CD14-positive monocyte (primary cell): Measurements from ENCODE around the gene SMARCE1. TPM values are rescaled to one million over a fixed set of nuclear protein-coding genes. Genes with fewer than 3 reads are reported as not detected.

ENCODE experiments used
- DNase-seq, 3 donors: peaks; one replicate each; pipeline ENCODE4 v3.0.0-alpha.2; 2011 to 2022
- H2AFZ ChIP-seq: 2 replicates; pipeline ENCODE4 v1.6.0; 2012; ENCODE audit warnings: mild to moderate bottlenecking, low read depth, low read length, inconsistent platforms; ENCODE audit not compliant: insufficient read depth, poor library complexity, severe bottlenecking
- H3K27ac ChIP-seq, 2 donors: 1 replicate in 1 of 2; 2 replicates in 1 of 2; pipeline ENCODE4 v1.5.1; 2012 to 2013; ENCODE audit warnings: low read length in 2 of 2, control low read depth in 1 of 2, inconsistent platforms in 1 of 2, low read depth in 1 of 2, mild to moderate bottlenecking in 1 of 2
- H3K27me3 ChIP-seq, 2 donors: one replicate each; pipeline versions ENCODE4 v1.6.0 to v1.6.1; 2011 to 2013; ENCODE audit warnings: low read length in 2 of 2; ENCODE audit not compliant: control insufficient read depth in 2 of 2, insufficient read depth in 2 of 2
- H3K36me3 ChIP-seq, 2 donors: replicated peaks in 1 of 2; 1 replicate in 1 of 2; 2 replicates in 1 of 2; pipeline versions ENCODE4 v1.5.1 to v1.6.1; 2012 to 2013; ENCODE audit warnings: low read length in 2 of 2, control low read depth in 1 of 2, inconsistent platforms in 1 of 2, mild to moderate bottlenecking in 1 of 2; ENCODE audit not compliant: insufficient read depth in 2 of 2, control insufficient read depth in 1 of 2
- H3K4me1 ChIP-seq, 2 donors: 1 replicate in 1 of 2; 2 replicates in 1 of 2; pipeline versions ENCODE4 v1.5.1 to v1.6.1; 2012 to 2013; ENCODE audit warnings: low read length in 2 of 2, control low read depth in 1 of 2, inconsistent platforms in 1 of 2, mild to moderate bottlenecking in 1 of 2, moderate library complexity in 1 of 2; ENCODE audit not compliant: insufficient read depth in 2 of 2, control insufficient read depth in 1 of 2
- H3K4me2 ChIP-seq: replicated peaks from 2 replicates; pipeline ENCODE3; 2012; ENCODE audit warnings: low read length, moderate library complexity, mild to moderate bottlenecking; ENCODE audit not compliant: poor library complexity, severe bottlenecking; ENCODE audit errors: extremely low read depth
- H3K4me3 ChIP-seq, 3 experiments: fragments of 200-600 bp in 1 of 3; sonication (generic) in 1 of 3; replicated peaks in 1 of 3; 1 replicate in 2 of 3; 2 replicates in 1 of 3; pipeline ENCODE4 v1.5.1; 2011 to 2013; ENCODE audit warnings: low read length in 3 of 3, mild to moderate bottlenecking in 3 of 3, control low read depth in 2 of 3, low read depth in 2 of 3, inconsistent platforms in 1 of 3, moderate library complexity in 1 of 3
- H3K79me2 ChIP-seq: 2 replicates; pipeline ENCODE4 v1.6.0; 2012; ENCODE audit warnings: mild to moderate bottlenecking, control low read depth, inconsistent platforms, low read length, moderate library complexity; ENCODE audit not compliant: insufficient read depth
- H3K9ac ChIP-seq: 2 replicates; pipeline ENCODE4 v1.6.0; 2017; ENCODE audit warnings: low read length, mild to moderate bottlenecking; ENCODE audit not compliant: insufficient read depth, poor library complexity, severe bottlenecking
- H3K9me3 ChIP-seq, 2 donors: replicated peaks in 1 of 2; 1 replicate in 1 of 2; 2 replicates in 1 of 2; pipeline versions ENCODE4 v1.5.1 to v1.6.1; 2012 to 2013; ENCODE audit warnings: low read length in 2 of 2, control low read depth in 1 of 2; ENCODE audit not compliant: control insufficient read depth in 1 of 2, insufficient read depth in 1 of 2
- H4K20me1 ChIP-seq: 2 replicates; pipeline ENCODE4 v1.6.0; 2012; ENCODE audit warnings: mild to moderate bottlenecking, low read length, control low read depth, moderate library complexity; ENCODE audit not compliant: insufficient read depth
- H3K27ac Mint-ChIP-seq, 7 donors: one replicate each; pipeline ENCODE4 v1.8.0; 2020; ENCODE audit warnings: mild to moderate bottlenecking in 7 of 7, mixed read lengths in 7 of 7, moderate library complexity in 6 of 7, inconsistent platforms in 2 of 7
- H3K27me3 Mint-ChIP-seq, 3 donors: one replicate each; pipeline ENCODE4 v1.8.0; 2021 to 2022; ENCODE audit warnings: low read depth in 3 of 3, mild to moderate bottlenecking in 3 of 3, mixed read lengths in 3 of 3, moderate library complexity in 3 of 3, inconsistent platforms in 1 of 3
- H3K36me3 Mint-ChIP-seq, 2 donors: one replicate each; pipeline ENCODE4 v1.8.0; 2020; ENCODE audit warnings: mixed read lengths in 2 of 2, inconsistent platforms in 1 of 2, mild to moderate bottlenecking in 1 of 2
- H3K4me1 Mint-ChIP-seq: one replicate; pipeline ENCODE4 v1.8.0; 2020; ENCODE audit warnings: mild to moderate bottlenecking, mixed read lengths
- H3K4me3 Mint-ChIP-seq, 2 donors: one replicate each; pipeline ENCODE4 v1.8.0; 2020; ENCODE audit warnings: mild to moderate bottlenecking in 2 of 2, mixed read lengths in 2 of 2, moderate library complexity in 1 of 2
- H3K9me3 Mint-ChIP-seq, 7 donors: one replicate each; pipeline ENCODE4 v1.8.0; 2020 to 2022; ENCODE audit warnings: mixed read lengths in 7 of 7, mild to moderate bottlenecking in 6 of 7, moderate library complexity in 6 of 7, inconsistent platforms in 2 of 7
- CTCF ChIP-seq: fragments of 200-600 bp; IDR thresholded peaks from one replicate; pipeline ENCODE4 v1.8.0; 2022; ENCODE audit warnings: antibody characterized with exemption, mild to moderate bottlenecking
- WGBS: methylation state at CpG from one replicate; pipeline ENCODE4 v1.1.5; 2013; ENCODE audit warnings: missing lambda C conversion rate; ENCODE audit not compliant: insufficient coverage; 5-methylcytosine and 5-hydroxymethylcytosine counted together
- intact Hi-C, 2 donors: fragments of 100-400 bp; cut with micrococcal nuclease; formaldehyde crosslinking; loops; one replicate each; pipeline versions ENCODE4 v1.15.0 to v1.15.1; 2023
- polyA plus RNA-seq, 3 donors: library from polyadenylated mRNA; depleted of rRNA in 1 of 3; unstranded in 2 of 3; stranded (reverse) in 1 of 3; fragments of 300-500 nt in 2 of 3; fragments of >200 nt in 1 of 3; fragmentation: Illumina TruSeq in 2 of 3; gene quantifications; 1 replicate in 2 of 3; 2 replicates in 1 of 3; pipeline ENCODE4 v1.2.3, GENCODE V29; 2012 to 2021

SMARCE1 gene
- polyA plus RNA-seq, 3 donors = 18.6 to 127 (median 119) TPM

GRCh38 chr17:40696651-40697072 lies 49.0 kb upstream of the SMARCE1 start:
- H2AFZ ChIP-seq = no peak overlapping the region
- no peaks in the 10 kb centered on the region for H3K4me1 ChIP-seq
- no peaks in the 10 kb centered on the region for H3K36me3 ChIP-seq
- H3K9me3 Mint-ChIP-seq = peaks cover 0 to 2% (median 0%) of the 10 kb centered on the region in 7 donors
- no peaks in the 10 kb centered on the region for H3K79me2 ChIP-seq
- H3K9ac ChIP-seq = no peak overlapping the region
- H3K9me3 ChIP-seq = no peaks in the 10 kb centered on the region
- H3K27me3 ChIP-seq = peaks cover 8 to 15% of the 10 kb centered on the region in 2 donors
- DNase-seq = no peak
- no peak overlapping the region for H3K4me3 Mint-ChIP-seq
- H3K4me2 ChIP-seq = no peak overlapping the region
- H3K27ac Mint-ChIP-seq = no peak overlapping the region
- intact Hi-C loops = no loop called here
- H4K20me1 ChIP-seq = no peaks in the 10 kb centered on the region
- no peak for TF ChIP-seq CTCF
- H3K36me3 Mint-ChIP-seq = no peaks in the 10 kb centered on the region
- H3K27me3 Mint-ChIP-seq = peaks cover 17 to 65% (median 19%) of the 10 kb centered on the region in 3 donors
- H3K4me3 ChIP-seq = no peak overlapping the region
- no peak overlapping the region for H3K27ac ChIP-seq
- H3K4me1 Mint-ChIP-seq = no peaks in the 10 kb centered on the region
- WGBS = 0% methylated on average over 1 of the region's 3 CpGs

DNA sequence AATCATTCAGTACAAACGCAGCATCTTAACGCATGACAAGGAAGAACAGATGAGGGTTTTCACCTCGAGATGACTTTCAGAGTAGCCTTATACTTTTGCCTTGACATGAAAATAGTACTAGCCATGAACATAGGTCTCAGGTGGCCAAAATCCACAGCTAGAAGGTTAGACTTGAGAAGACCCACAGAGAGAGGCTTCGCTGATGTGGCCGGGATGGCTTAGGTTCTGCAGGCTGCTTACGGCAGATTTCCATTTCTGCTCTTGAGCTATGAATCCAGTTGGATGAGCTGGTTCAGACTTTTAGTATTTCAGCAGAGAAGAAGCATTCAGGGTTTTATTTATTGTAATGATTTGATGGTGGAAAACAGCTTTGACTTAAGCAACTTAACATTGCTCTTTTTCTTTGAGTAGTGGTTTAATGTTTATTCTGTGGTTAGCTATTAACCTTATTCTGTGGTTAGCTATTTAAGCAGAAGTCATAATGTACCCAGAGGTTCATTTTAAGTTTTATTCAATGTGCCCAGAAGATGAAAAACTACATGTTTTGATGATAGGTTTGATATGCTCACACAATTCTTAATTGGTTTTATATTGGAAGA lies 48.4 kb upstream of the SMARCE1 start:
- no peak overlapping the region for H3K27ac Mint-ChIP-seq

More for the DNA sequence above, 48.4 kb upstream of the SMARCE1 start:
- no peak for DNase-seq
- Histone ChIP-seq H3K36me3 (no peaks in the 10 kb centered on the region), H3K27ac (no peak overlapping the region), H3K9ac (no peak overlapping the region), H3K79me2 (no peaks in the 10 kb centered on the region), H4K20me1 (no peaks in the 10 kb centered on the region), H3K4me2 (no peak overlapping the region), H3K4me1 (no peaks in the 10 kb centered on the region), H3K27me3 (peaks cover 9 to 15% of the 10 kb centered on the region in 2 donors), H3K9me3 (no peaks in the 10 kb centered on the region), H3K4me3 (no peak overlapping the region), H2AFZ (no peak overlapping the region)
- intact Hi-C loops = no loop called here
- no peaks in the 10 kb centered on the region for H3K4me1 Mint-ChIP-seq
- no peaks in the 10 kb centered on the region for H3K36me3 Mint-ChIP-seq
- no peak for TF ChIP-seq CTCF
- 87% methylated on average over 4 of the region's 6 CpGs for WGBS
- H3K9me3 Mint-ChIP-seq = peaks cover 0 to 2% (median 0%) of the 10 kb centered on the region in 7 donors
- H3K27me3 Mint-ChIP-seq = peaks cover 16 to 61% (median 17%) of the 10 kb centered on the region in 3 donors
- no peak overlapping the region for H3K4me3 Mint-ChIP-seq
